Measurements from ENCODE around the gene CCDC33.

DNA sequence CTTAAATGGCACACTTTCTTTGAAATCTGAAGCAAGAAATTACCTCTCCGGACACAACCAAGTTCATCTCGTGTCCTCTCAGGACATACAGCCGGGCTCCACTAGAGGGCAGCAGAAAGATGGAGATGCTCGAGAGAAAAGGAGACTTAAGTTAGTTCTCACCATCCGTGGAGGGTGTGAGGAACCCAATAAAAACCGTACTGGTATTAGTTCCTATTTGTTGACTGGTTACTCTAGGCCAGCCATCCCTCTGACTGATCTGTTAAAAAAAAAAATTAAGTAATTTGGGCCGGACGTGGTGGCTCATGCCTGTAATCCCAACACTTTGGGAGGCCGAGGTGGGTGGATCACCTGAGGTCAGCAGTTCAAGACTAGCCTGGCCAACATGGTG is 139.2 kb downstream of the CCDC33 start:
- TF ChIP-seq ZBTB7A (tag by site-specific recombination; IDR thresholded peaks at IDR 0.05; ENCODE audit: low read depth) = no peak
- no peak for TF ChIP-seq ZIC2 (tag by site-specific recombination; IDR thresholded peaks at IDR 0.05)
- TF ChIP-seq, protein P1, sequence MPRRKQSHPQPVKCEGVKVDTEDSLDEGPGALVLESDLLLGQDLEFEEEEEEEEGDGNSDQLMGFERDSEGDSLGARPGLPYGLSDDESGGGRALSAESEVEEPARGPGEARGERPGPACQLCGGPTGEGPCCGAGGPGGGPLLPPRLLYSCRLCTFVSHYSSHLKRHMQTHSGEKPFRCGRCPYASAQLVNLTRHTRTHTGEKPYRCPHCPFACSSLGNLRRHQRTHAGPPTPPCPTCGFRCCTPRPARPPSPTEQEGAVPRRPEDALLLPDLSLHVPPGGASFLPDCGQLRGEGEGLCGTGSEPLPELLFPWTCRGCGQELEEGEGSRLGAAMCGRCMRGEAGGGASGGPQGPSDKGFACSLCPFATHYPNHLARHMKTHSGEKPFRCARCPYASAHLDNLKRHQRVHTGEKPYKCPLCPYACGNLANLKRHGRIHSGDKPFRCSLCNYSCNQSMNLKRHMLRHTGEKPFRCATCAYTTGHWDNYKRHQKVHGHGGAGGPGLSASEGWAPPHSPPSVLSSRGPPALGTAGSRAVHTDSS (tag by site-specific recombination; IDR thresholded peaks at IDR 0.05) = no peak
- peak; percentile 80 for TF ChIP-seq CTCF (tag by site-specific recombination; IDR thresholded peaks at IDR 0.05)
- TF ChIP-seq ZNF701 (tag by site-specific recombination; IDR thresholded peaks at IDR 0.05) = no peak
- TF ChIP-seq ZFP37 (tag by site-specific recombination; IDR thresholded peaks at IDR 0.05) = no peak
